NCI-H2196 (cell line): Measurements from ENCODE around the gene PRAC1.
A peak's percentile ranks its signal among the peaks of the same experiment; 100 is the strongest.

Experiments
- DNase-seq: peaks from one replicate; lab custom pipeline; 2025; ENCODE audit not compliant: unreplicated experiment; lab: John Stamatoyannopoulos, UW

The PRAC1 gene

GRCh38 chr17:48722201-48722907 is at the start of gene PRAC1:
Gene PRAC1 (minus strand): TSS chr17:48722518. CDS start chr17:48722392, 126 bp downstream.
- no peak for DNase-seq

DNA sequence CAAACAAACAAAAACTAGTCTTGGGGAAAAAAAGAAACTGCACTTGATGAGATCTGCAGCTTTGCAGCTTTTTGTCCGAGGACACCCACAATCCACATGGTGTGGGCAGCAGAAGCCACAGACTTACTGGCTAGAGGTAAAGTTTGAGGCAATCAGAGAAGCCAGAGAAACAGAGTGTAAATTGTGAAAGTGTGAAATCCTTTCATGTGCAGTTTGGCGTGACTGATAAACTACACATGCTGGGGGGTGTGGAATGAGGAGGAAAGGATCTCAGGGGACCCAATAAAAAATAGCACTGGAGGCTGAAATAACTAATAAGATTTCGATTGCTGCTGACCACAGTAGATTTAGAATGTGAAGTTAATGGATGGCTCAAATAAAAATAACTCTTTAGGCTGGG is 48.6 kb upstream of the PRAC1 start:
- no peak for DNase-seq

GRCh38 chr17:48769009-48769675 is 46.8 kb upstream of the PRAC1 start:
- DNase-seq = no peak

DNA sequence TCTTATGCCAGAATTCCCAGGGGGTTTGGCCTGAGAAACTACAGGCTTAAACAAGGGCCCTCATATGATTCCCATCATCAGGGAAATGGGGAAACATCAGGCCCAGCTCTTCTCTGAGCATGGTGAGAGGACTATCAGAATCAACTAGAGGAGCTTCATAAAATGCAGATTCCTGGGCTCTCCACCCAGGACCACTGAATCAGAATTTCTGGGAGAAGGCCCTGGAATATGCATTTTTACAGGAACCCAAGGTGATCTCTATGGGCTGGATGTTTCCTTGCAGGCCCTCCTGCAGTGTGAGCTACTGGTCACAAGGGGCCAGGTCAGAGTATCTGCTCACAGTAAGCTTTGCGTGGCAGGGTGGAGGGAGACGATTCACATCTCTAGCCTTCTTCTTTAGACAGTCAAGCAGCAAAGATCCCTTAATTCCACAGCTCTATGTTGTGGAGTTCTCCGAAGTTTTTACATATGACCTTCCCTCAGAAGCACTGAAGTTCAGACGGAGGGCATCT is 45.0 kb upstream of the PRAC1 start:
- DNase-seq = no peak

GRCh38 chr17:48761114-48761513 is 38.8 kb upstream of the PRAC1 start:
- DNase-seq = no peak

GRCh38 chr17:48760411-48760810 is 38.1 kb upstream of the PRAC1 start:
- peak; percentile 39 for DNase-seq

- DNase-seq = no peak
Measured at GRCh38 chr17:48759288-48759687, 37.0 kb upstream of the PRAC1 start.

DNA sequence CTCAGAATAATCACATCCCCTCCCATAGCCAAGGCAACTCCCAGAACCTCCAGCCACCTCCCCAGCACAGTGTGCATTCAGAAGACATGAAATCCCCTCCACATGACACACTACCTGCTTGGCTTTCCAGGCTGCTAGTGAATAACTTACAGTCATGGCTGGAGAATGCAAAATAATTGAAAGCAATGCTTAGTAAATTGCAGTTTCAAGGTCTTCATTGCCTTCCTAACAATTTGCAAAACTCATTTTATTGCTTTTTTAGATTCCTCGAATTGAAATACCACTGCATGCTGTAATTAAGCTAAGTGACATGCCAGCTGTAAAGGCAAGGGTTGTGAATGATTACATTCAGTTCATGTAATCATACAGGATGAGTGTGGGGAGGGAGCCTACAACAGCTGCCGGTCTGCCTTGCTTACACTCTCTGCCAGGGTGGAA is 35.2 kb upstream of the PRAC1 start:
- DNase-seq = no peak

DNA sequence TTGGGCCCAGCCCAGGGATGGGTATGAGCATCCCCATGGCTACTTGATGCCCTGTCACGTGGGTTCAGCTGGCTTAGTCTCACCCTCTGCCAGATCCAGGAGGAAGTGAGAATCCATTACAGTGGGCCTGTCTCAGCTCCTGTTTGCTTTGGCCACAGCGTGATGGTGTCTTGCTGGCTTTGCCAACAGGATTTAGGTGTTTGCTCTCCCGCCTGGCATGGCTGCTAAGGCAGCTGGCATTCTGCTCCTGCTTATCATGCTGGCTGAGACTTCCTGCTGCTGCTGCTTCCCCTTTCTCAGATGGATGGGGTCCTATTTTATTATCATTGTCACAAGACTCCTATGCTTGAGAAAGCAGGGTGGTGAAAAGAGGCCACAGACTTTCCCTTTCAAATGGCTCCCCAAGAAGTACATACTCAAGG is 34.5 kb upstream of the PRAC1 start:
- peak; percentile 90 for DNase-seq

DNA sequence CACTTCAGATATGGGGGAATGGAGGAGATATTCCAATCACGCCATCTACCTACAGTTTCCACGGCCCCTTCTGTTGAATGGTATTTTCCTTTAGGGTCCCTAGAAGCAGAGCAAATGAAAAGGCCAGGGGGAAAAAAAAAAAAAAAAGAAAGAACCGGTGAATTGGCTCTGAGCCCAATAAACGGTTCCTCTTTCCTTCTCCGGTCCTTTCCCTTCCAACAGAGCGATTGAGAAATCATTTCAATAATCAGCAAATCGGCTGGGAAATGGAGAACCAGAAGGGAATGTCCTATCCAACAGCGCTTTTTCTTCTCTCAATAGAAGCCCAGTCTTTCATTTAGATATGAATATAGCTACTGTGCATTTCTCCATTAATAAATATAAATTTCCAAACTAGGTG is 33.0 kb upstream of the PRAC1 start:
- no peak for DNase-seq

DNA sequence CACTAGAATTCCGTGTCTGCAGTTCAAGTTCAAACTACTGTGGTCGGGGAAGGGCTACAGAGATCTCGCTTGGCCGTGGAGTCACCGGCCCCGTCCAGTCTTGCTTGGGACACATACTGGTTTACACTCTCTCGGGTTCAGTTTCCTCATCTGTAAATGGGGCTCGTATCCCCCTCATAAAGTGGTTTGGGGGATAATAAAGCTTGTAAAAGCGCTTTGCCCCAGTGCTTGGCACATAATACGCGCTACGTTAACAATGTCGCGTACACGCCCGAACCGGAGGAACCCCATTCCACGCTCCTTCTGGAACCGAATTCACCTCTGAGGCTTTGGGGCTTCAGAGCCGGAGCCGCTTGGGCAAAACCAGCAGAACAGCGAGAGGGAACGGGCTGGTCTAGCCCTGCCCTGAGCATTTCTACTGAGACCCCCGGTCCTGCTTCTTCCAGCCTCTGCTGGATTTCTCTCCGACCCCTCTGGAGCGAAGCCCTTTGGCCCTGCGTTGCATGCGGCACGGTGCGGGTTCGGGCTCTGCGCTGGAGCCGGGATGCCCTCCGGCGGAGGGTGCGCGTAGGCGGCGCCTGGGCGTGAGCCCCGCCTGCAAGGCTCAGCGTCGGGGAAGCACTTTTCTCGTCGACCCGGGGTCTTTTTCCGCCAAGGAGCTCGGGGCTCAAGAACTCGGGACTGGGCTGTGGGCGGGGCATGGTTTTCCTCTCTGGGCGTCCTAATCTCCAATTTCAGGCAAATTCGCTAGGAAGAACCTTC is 32.4 kb upstream of the PRAC1 start:
- DNase-seq = no peak

- DNase-seq = no peak
Measured at GRCh38 chr17:48753794-48754499, 31.6 kb upstream of the PRAC1 start.

DNA sequence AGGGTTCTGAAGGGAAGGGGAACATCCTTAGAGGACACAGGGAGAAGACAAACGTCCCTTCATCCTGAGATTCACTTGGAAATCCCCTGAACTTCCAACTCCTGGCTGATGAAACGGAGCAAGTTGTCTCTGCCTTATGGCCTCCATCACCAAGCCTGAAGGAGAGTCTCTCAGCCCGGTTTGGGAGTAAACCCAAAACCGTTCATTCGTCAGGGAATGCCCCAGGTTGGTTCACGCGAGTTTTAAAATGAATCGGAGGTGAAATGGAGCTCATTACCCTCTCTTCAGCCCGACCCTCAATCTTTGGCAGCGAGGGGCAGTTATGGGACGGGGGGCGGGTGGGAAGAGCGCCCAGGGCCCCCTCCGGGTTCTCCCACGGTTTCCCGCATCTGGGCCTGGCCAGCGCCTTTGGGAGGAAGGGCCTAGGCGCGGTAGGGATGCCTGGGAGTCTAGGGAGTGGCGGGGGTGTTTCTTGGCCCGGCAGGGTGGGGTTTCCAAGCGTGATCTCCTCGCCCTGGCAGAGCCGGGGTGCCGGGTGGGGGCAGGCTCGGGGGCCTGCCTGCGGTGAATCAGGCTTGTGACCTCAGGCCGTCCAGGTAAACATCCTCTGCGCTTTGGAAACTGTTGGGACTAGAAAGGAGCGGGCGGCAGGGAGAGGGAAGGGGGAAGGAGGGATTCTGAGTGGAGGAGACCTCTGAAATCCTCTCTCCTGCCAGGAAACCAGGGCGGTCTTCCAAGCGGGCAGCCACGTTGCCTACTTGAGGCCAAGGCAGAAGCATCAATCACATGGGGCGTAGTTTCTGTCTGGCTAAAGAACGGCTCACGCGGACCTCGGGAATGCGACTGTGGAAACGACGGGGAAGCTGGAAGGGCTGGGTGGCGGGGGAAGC is 30.3 kb upstream of the PRAC1 start:
- DNase-seq = no peak

- DNase-seq = no peak
Measured at GRCh38 chr17:48751733-48752398, 29.5 kb upstream of the PRAC1 start.

- no peak for DNase-seq
Measured at GRCh38 chr17:48751172-48751571, 28.9 kb upstream of the PRAC1 start.

- DNase-seq = no peak
Measured at GRCh38 chr17:48749621-48750553, 27.6 kb upstream of the PRAC1 start.

GRCh38 chr17:48748718-48749566 is 26.6 kb upstream of the PRAC1 start:
- no peak for DNase-seq
